H1 (cell line): ENCODE results near the gene CHDH. TPM values are rescaled to one million over a fixed set of nuclear protein-coding genes. Genes with fewer than 3 reads are reported as not detected.

ENCODE experiments used
- CTCF ChIA-PET: fragments of 300-600 bp; sonication (Branson Sonifier 250); formaldehyde crosslinking; loops from one replicate; lab custom pipeline; 2021; ENCODE audit not compliant: partially characterized antibody; lab: Charles Lee
- POLR2A ChIA-PET: fragments of 300-600 bp; sonication (Branson Sonifier 250); formaldehyde crosslinking; loops from one replicate; lab custom pipeline; 2021; ENCODE audit warnings: inconsistent platforms; ENCODE audit not compliant: partially characterized antibody; lab: Charles Lee
- DNase-seq, 2 experiments: peaks; one replicate each; pipeline versions ENCODE4 v3.0.0 to v3.0.0-alpha.2; 2010 to 2022; ENCODE audit warnings: low spot score in 2 of 2, low read depth in 1 of 2, mixed read lengths in 1 of 2
- FAIRE-seq: peaks from 2 replicates; lab custom pipeline; 2011; peaks lifted over from hg19 to GRCh38; lab: Jason Lieb, UNC
- H2AFZ ChIP-seq: 2 replicates; pipeline ENCODE4 v1.8.1; 2012; ENCODE audit warnings: low read length, inconsistent platforms
- H2AK5ac ChIP-seq: 2 replicates; pipeline ENCODE4 v1.6.1; 2013; ENCODE audit warnings: low read depth, low read length
- H2BK120ac ChIP-seq: replicated peaks from 2 replicates; pipeline ENCODE3; 2013; ENCODE audit warnings: low read depth, low read length, inconsistent platforms
- H2BK12ac ChIP-seq: 2 replicates; pipeline ENCODE4 v1.6.1; 2013; ENCODE audit warnings: low read depth, low read length
- H2BK15ac ChIP-seq: 2 replicates; pipeline ENCODE4 v1.6.1; 2013; ENCODE audit warnings: low read length
- H2BK20ac ChIP-seq: 2 replicates; pipeline ENCODE4 v1.6.1; 2013; ENCODE audit warnings: low read length
- H2BK5ac ChIP-seq: 2 replicates; pipeline ENCODE4 v1.6.1; 2013; ENCODE audit warnings: low read depth, low read length
- H3K14ac ChIP-seq: 2 replicates; pipeline ENCODE4 v1.6.1; 2013; ENCODE audit warnings: inconsistent platforms; ENCODE audit not compliant: insufficient read length
- H3K18ac ChIP-seq: 2 replicates; pipeline ENCODE4 v1.6.1; 2013; ENCODE audit warnings: low read length; ENCODE audit errors: extremely low read depth
- H3K23ac ChIP-seq: 2 replicates; pipeline ENCODE4 v1.6.1; 2013; ENCODE audit warnings: inconsistent platforms; ENCODE audit not compliant: insufficient read length
- H3K23me2 ChIP-seq: 2 replicates; pipeline ENCODE4 v1.6.1; 2013; ENCODE audit warnings: low read depth, low read length
- H3K27ac ChIP-seq: 2 replicates; pipeline ENCODE4 v1.6.1; 2011; ENCODE audit warnings: low read depth, low read length, inconsistent platforms
- H3K27me3 ChIP-seq, 4 experiments: replicated peaks in 1 of 4; 1 replicate in 1 of 4; 2 replicates in 3 of 4; pipeline versions ENCODE4 v1.6.1 to v1.8.1; 2011 to 2013; ENCODE audit warnings: low read length in 3 of 4, mild to moderate bottlenecking in 3 of 4, inconsistent platforms in 2 of 4, mixed read lengths in 2 of 4, moderate library complexity in 1 of 4; ENCODE audit not compliant: control insufficient read depth in 3 of 4, insufficient read depth in 3 of 4; ENCODE audit errors: extremely low read depth in 1 of 4
- H3K36me3 ChIP-seq, 4 experiments: 2 replicates each; pipeline versions ENCODE4 v1.6.1 to v1.8.1; 2011 to 2013; ENCODE audit warnings: mild to moderate bottlenecking in 4 of 4, low read length in 3 of 4, moderate library complexity in 2 of 4, control low read depth in 1 of 4, inconsistent platforms in 1 of 4; ENCODE audit not compliant: insufficient read depth in 4 of 4, control insufficient read depth in 2 of 4
- H3K4ac ChIP-seq: replicated peaks from 2 replicates; pipeline ENCODE3; 2013; ENCODE audit warnings: low read length, low read depth, mixed read lengths, inconsistent platforms; ENCODE audit not compliant: insufficient read length
- H3K4me1 ChIP-seq, 4 experiments: replicated peaks in 1 of 4; 1 replicate in 1 of 4; 2 replicates in 3 of 4; pipeline versions ENCODE4 v1.6.1 to v1.8.1; 2011 to 2013; ENCODE audit warnings: low read length in 3 of 4, inconsistent platforms in 2 of 4, mixed read lengths in 1 of 4; ENCODE audit not compliant: insufficient read depth in 4 of 4, control insufficient read depth in 3 of 4
- H3K4me2 ChIP-seq, 2 experiments: 2 replicates each; pipeline versions ENCODE4 v1.6.1 to v1.8.1; 2011 to 2013; ENCODE audit warnings: low read depth in 2 of 2, low read length in 2 of 2, control low read depth in 1 of 2, inconsistent platforms in 1 of 2, mild to moderate bottlenecking in 1 of 2; ENCODE audit not compliant: insufficient read depth in 1 of 2
- H3K4me3 ChIP-seq, 4 experiments: fragments of 200-600, 300-600 bp in 1 of 4; sonication (generic), shearing (Covaris generic), sonication (Bioruptor Twin) in 1 of 4; 2 replicates each; pipeline versions ENCODE4 v1.5.1 to v1.8.1; 2011 to 2016; ENCODE audit warnings: low read length in 4 of 4, low read depth in 3 of 4, control low read depth in 2 of 4, inconsistent platforms in 2 of 4, mild to moderate bottlenecking in 2 of 4, mixed read lengths in 1 of 4, moderate library complexity in 1 of 4; ENCODE audit not compliant: insufficient read depth in 2 of 4; ENCODE audit errors: extremely low read depth in 1 of 4
- H3K56ac ChIP-seq: replicated peaks from 2 replicates; pipeline ENCODE3; 2013; ENCODE audit warnings: low read depth, mild to moderate bottlenecking, mixed read lengths, low read length, inconsistent platforms; ENCODE audit not compliant: insufficient read length
- H3K79me1 ChIP-seq: 2 replicates; pipeline ENCODE4 v1.6.1; 2013; ENCODE audit warnings: low read depth, low read length, control low read depth
- H3K79me2 ChIP-seq, 2 experiments: 2 replicates each; pipeline versions ENCODE4 v1.6.1 to v1.8.1; 2012 to 2013; ENCODE audit warnings: low read length in 2 of 2, mild to moderate bottlenecking in 2 of 2, inconsistent platforms in 1 of 2; ENCODE audit not compliant: insufficient read depth in 2 of 2, control insufficient read depth in 1 of 2
- H3K9ac ChIP-seq, 4 experiments: replicated peaks in 1 of 4; 1 replicate in 1 of 4; 2 replicates in 3 of 4; pipeline versions ENCODE4 v1.6.1 to v1.8.1; 2011 to 2013; ENCODE audit warnings: low read depth in 3 of 4, low read length in 3 of 4, control low read depth in 2 of 4, mild to moderate bottlenecking in 2 of 4, moderate library complexity in 2 of 4, inconsistent platforms in 1 of 4; ENCODE audit errors: extremely low read depth in 1 of 4
- H3K9me3 ChIP-seq, 2 experiments: 2 replicates each; pipeline versions ENCODE4 v1.6.1 to v1.8.1; 2012 to 2013; ENCODE audit warnings: mild to moderate bottlenecking in 2 of 2, moderate library complexity in 2 of 2, control low read depth in 1 of 2, inconsistent platforms in 1 of 2, low read depth in 1 of 2, low read length in 1 of 2, mixed read lengths in 1 of 2; ENCODE audit not compliant: insufficient read depth in 2 of 2
- H4K20me1 ChIP-seq, 2 experiments: replicated peaks in 1 of 2; 2 replicates each; pipeline versions ENCODE3 to v1.8.1; 2011 to 2013; ENCODE audit warnings: inconsistent platforms in 2 of 2, low read length in 2 of 2, mild to moderate bottlenecking in 1 of 2; ENCODE audit not compliant: insufficient read depth in 2 of 2, control insufficient read depth in 1 of 2
- H4K5ac ChIP-seq: 2 replicates; pipeline ENCODE4 v1.6.1; 2013; ENCODE audit warnings: low read length, low read depth, mixed read lengths, inconsistent platforms; ENCODE audit not compliant: insufficient read length
- H4K8ac ChIP-seq: 2 replicates; pipeline ENCODE4 v1.8.0; 2013; ENCODE audit warnings: mild to moderate bottlenecking, moderate library complexity, low read length, inconsistent platforms; ENCODE audit not compliant: insufficient read depth; ENCODE audit errors: extremely low read depth
- H4K91ac ChIP-seq: replicated peaks from 2 replicates; pipeline ENCODE3; 2013; ENCODE audit warnings: low read length, mixed read lengths, inconsistent platforms; ENCODE audit not compliant: insufficient read length
- GTF2F1 ChIP-seq: IDR thresholded peaks from 2 replicates; pipeline ENCODE4 v1.6.1; 2012; ENCODE audit warnings: low read depth, low read length, improper control_type of control experiment, borderline replicate concordance
- WGBS, 2 experiments: shearing (Covaris generic) in 1 of 2; methylation state at CpG; one replicate each; pipeline versions ENCODE4 v1.1.6 to v1.1.7; 2013 to 2015; ENCODE audit warnings: low lambda C conversion rate in 2 of 2, mixed read lengths in 2 of 2, inconsistent platforms in 1 of 2, low coverage in 1 of 2, missing lambda C conversion rate in 1 of 2; ENCODE audit not compliant: insufficient replicate concordance in 2 of 2, insufficient coverage in 1 of 2, insufficient read length in 1 of 2; ENCODE audit errors: extremely low coverage in 1 of 2, missing lambda C conversion rate in 1 of 2; 5-methylcytosine and 5-hydroxymethylcytosine counted together
- polyA plus RNA-seq, 7 experiments: library from polyadenylated mRNA; depleted of rRNA in 3 of 7; stranded (reverse) in 5 of 7; unstranded in 2 of 7; fragments of >200 nt in 5 of 7; fragments of 200-250 nt in 2 of 7; gene quantifications; 1 replicate in 5 of 7; 2 replicates in 1 of 7; 4 replicates in 1 of 7; pipeline versions ENCODE4 v1.2.1 to v1.2.3, GENCODE V29; 2011 to 2013; ENCODE audit warnings: missing spikeins in 2 of 7, mixed read lengths in 2 of 7
- total RNA-seq: library from RNA; stranded (reverse); fragmentation: NEBNext Ultra II Directional; extraction: Animal tissue kit (Norgen Biotek cat#: 25700); gene quantifications from 2 replicates; pipeline ENCODE4 v1.2.1, GENCODE V29; 2021
- TF ChIP-seq, protein P1 (sequence below): IDR thresholded peaks from 2 replicates; pipeline ENCODE4 v1.6.1; 2012; ENCODE audit warnings: inconsistent platforms

The CHDH gene
- total and polyA plus RNA-seq, 2 of the 8 experiments (the other 6 are each of a cell fraction or from before 2014, with no cell fraction given), result 4.9 to 10.3 TPM

GRCh38 chr3:53821631-53822121 lies 24.5 kb downstream of the CHDH start:
- no peak overlapping the region for H2BK20ac ChIP-seq
- H3K27ac ChIP-seq, result no peak overlapping the region
- WGBS, 2 experiments, result 75% methylated on average over 5 of the region's 5 CpGs; no CpG with 5 or more reads in 1 of the 2 experiments
- ChIA-PET POLR2A (no interaction called here), CTCF (interaction anchor here (0.7 to 2.0 kb wide), 4 partner anchors 11 to 151 kb away, joined by 3 to 5 read pairs (median 3); no protein-coding TSS in a partner anchor)
- H4K5ac ChIP-seq, result no peak overlapping the region
- H3K18ac ChIP-seq, result no peak overlapping the region
- no peak overlapping the region for H2BK5ac ChIP-seq
- no peaks in the 10 kb centered on the region for H3K23me2 ChIP-seq
- H3K56ac ChIP-seq, result no peak overlapping the region
- H3K23ac ChIP-seq, result no peak overlapping the region
- H3K4me2 ChIP-seq, result no peak overlapping the region
- H3K4me1 ChIP-seq, result peaks cover 0 to 3% (median 1%) of the 10 kb centered on the region in 4 experiments; a peak in 1 of 7 replicates
- no peak overlapping the region for H2BK12ac ChIP-seq
- DNase-seq (no peak), FAIRE-seq (no peak)
- H2AK5ac ChIP-seq, result no peak overlapping the region
- H3K4ac ChIP-seq, result no peak overlapping the region
- no peaks in the 10 kb centered on the region for H3K27me3 ChIP-seq
- no peak overlapping the region for H2AFZ ChIP-seq
- H4K8ac ChIP-seq, result no peak overlapping the region
- no peaks in the 10 kb centered on the region for H3K9me3 ChIP-seq
- no peaks in the 10 kb centered on the region for H3K79me2 ChIP-seq
- no peak overlapping the region for H2BK15ac ChIP-seq
- H2BK120ac ChIP-seq, result no peak overlapping the region
- no peak overlapping the region for H4K91ac ChIP-seq
- peaks cover 6 to 23% (median 15%) of the 10 kb centered on the region in 4 experiments; a peak in 7 of 8 replicates for H3K36me3 ChIP-seq
- no peak overlapping the region for H3K4me3 ChIP-seq
- no peak overlapping the region for H3K9ac ChIP-seq
- peaks cover 3% of the 10 kb centered on the region in 2 experiments for H4K20me1 ChIP-seq
- no peaks in the 10 kb centered on the region for H3K79me1 ChIP-seq
- no peak overlapping the region for H3K14ac ChIP-seq
- TF ChIP-seq GTF2F1, result no peak
- TF ChIP-seq, protein P1, sequence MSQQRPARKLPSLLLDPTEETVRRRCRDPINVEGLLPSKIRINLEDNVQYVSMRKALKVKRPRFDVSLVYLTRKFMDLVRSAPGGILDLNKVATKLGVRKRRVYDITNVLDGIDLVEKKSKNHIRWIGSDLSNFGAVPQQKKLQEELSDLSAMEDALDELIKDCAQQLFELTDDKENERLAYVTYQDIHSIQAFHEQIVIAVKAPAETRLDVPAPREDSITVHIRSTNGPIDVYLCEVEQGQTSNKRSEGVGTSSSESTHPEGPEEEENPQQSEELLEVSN, result no peak
